HG03558 (cell line): ENCODE measurements around the gene PLIN5.

Experiments
- ATAC-seq: cut with Tn5 transposase; IDR thresholded peaks from one replicate; pipeline ENCODE4 v1.9.1; 2021; ENCODE audit warnings: moderate number of reproducible peaks; ENCODE audit not compliant: unreplicated experiment; ENCODE audit errors: extremely low read depth

PLIN5 gene

GRCh38 chr19:4507150-4507452, 27.9 kb downstream of the PLIN5 start:
- ATAC-seq, result no peak

- no peak for ATAC-seq
Measured at GRCh38 chr19:4506449-4507149, 28.4 kb downstream of the PLIN5 start.

- no peak for ATAC-seq
Measured at GRCh38 chr19:4505570-4506448, 29.2 kb downstream of the PLIN5 start.

- no peak for ATAC-seq
Measured at GRCh38 chr19:4504891-4505569, 30.0 kb downstream of the PLIN5 start.

- no peak for ATAC-seq
Measured at GRCh38 chr19:4504297-4504701, 30.7 kb downstream of the PLIN5 start.

- ATAC-seq, result no peak
Measured at GRCh38 chr19:4503825-4504170, 31.2 kb downstream of the PLIN5 start.

- no peak for ATAC-seq
Measured at GRCh38 chr19:4503132-4503824, 31.7 kb downstream of the PLIN5 start.

GRCh38 chr19:4502282-4503131, 32.5 kb downstream of the PLIN5 start:
- no peak for ATAC-seq

- ATAC-seq, result no peak
Measured at GRCh38 chr19:4501691-4502090, 33.3 kb downstream of the PLIN5 start.

GRCh38 chr19:4500841-4501591, 34.0 kb downstream of the PLIN5 start:
- ATAC-seq, result no peak

GRCh38 chr19:4499855-4500254, 35.2 kb downstream of the PLIN5 start:
- no peak for ATAC-seq

- ATAC-seq, result no peak
Measured at GRCh38 chr19:4499318-4499717, 35.7 kb downstream of the PLIN5 start.

GRCh38 chr19:4498694-4499093, 36.3 kb downstream of the PLIN5 start:
- no peak for ATAC-seq

- no peak for ATAC-seq
Measured at GRCh38 chr19:4497770-4498389, 37.1 kb downstream of the PLIN5 start.

GRCh38 chr19:4496304-4496703, 38.7 kb downstream of the PLIN5 start:
- ATAC-seq, result no peak

GRCh38 chr19:4495471-4495870, 39.6 kb downstream of the PLIN5 start:
- no peak for ATAC-seq

- ATAC-seq, result no peak
Measured at GRCh38 chr19:4494691-4495064, 40.3 kb downstream of the PLIN5 start.

GRCh38 chr19:4493929-4494690, 40.9 kb downstream of the PLIN5 start:
- ATAC-seq, result no peak
